Esophagus squamous epithelium (tissue), 4 donors: Measurements from ENCODE around the gene RTCB.

Source experiments
- CTCF ChIP-seq, 6 experiments: fragments of 450-650 bp in 4 of 6; fragments of 200-600 bp in 2 of 6; sonication (generic) in 2 of 6; IDR thresholded peaks; one replicate each; pipeline ENCODE4 v1.5.1; 2016 to 2019; ENCODE audit warnings: antibody characterized with exemption in 6 of 6, mild to moderate bottlenecking in 4 of 6, moderate library complexity in 4 of 6
- POLR2A ChIP-seq, 4 donors: fragments of 450-650 bp; IDR thresholded peaks; one replicate each; pipeline ENCODE4 v1.6.1; 2017; ENCODE audit warnings: antibody characterized with exemption in 4 of 4, mild to moderate bottlenecking in 4 of 4, moderate library complexity in 3 of 4

GRCh38 chr22:32375678-32376450, 36.2 kb downstream of the RTCB start:
- no peak for TF ChIP-seq CTCF (IDR thresholded peaks at IDR 0.05)
- no peak for TF ChIP-seq POLR2A (IDR thresholded peaks at IDR 0.05)
